ENCODE results near the gene NT5M.
A peak's percentile ranks its signal among the peaks of the same experiment; 100 is the strongest.

NT5M gene

DNA sequence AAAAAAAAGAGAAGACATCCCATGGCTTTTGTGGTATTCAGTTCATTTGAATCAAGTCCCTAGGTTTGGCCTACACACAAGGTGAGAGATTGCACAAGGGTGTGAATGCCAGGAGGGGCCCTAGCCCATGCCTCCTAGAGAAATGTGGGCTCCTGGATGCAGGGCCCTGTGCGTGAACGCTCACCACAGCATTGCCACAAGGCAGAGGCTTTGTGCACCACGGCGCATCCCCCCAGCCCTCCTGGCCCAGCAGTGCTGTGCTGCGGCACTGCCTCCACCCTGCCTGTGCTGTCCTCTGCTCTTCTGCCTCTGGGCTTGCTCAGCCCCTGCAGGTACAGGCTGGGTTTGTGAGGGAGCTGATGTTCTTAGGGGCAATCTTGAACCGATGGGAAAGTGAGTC is 92.7 kb downstream of the NT5M start:
- Histone ChIP-seq H2BK12ac (ENCODE audit: low read length) (no peak overlapping the region), H2AFZ (ENCODE audit: low read length) (no peak overlapping the region), H3K27me3 (ENCODE audit: control insufficient read depth in 3 of 3, insufficient read depth in 3 of 3, low read depth in 1 of 3, low read length in 3 of 3) (peaks cover 0 to 27% (median 0%) of the 10 kb centered on the region in 3 experiments), H3K4me2 (ENCODE audit: insufficient read depth, low read length, poor library complexity, severe bottlenecking) (no peak overlapping the region), H3K79me1 (ENCODE audit: low read depth, low read length) (no peaks in the 10 kb centered on the region), H3K9me3 (replicated peaks in 1 of 2; ENCODE audit: control insufficient read depth in 2 of 2, insufficient read depth in 1 of 2, low read depth in 1 of 2, low read length in 2 of 2) (peaks cover 0 to 7% of the 10 kb centered on the region in 2 donors), H4K8ac (ENCODE audit: low read depth, low read length) (no peak overlapping the region), H3K18ac (ENCODE audit: low read length) (peak overlapping the region; percentile 32), H3K27ac (replicated peaks; ENCODE audit: low read length) (no peak overlapping the region), H4K91ac (ENCODE audit: low read depth, low read length, poor library complexity) (no peak overlapping the region), H3K4me1 (ENCODE audit: control insufficient read depth in 2 of 2, insufficient read depth in 1 of 2, low read depth in 1 of 2, low read length in 2 of 2) (no peaks in the 10 kb centered on the region), H2BK5ac (ENCODE audit: low read length) (peak overlapping the region; percentile 46), H2BK120ac (ENCODE audit: low read depth, low read length) (no peak overlapping the region), H3K36me3 (replicated peaks in 1 of 2; ENCODE audit: control insufficient read depth in 2 of 2, insufficient read depth in 2 of 2, low read length in 2 of 2) (no peaks in the 10 kb centered on the region), H3K23ac (ENCODE audit: low read depth, low read length, poor library complexity) (no peak overlapping the region), H3K14ac (ENCODE audit: low read length) (no peak overlapping the region), H2AK5ac (ENCODE audit: low read depth, low read length) (no peak overlapping the region), H2BK15ac (ENCODE audit: low read length) (no peak overlapping the region), H3K4me3 (ENCODE audit: low read length in 2 of 2) (peak overlapping the region in 1 of 2 donors; percentile 31), H3K9ac (ENCODE audit: low read depth, low read length, poor library complexity) (peak overlapping the region; percentile 30), H3K4ac (ENCODE audit: low read length) (no peak overlapping the region)
- WGBS, 2 donors (ENCODE audit: extremely low coverage in 2 of 2, insufficient read length in 2 of 2, insufficient replicate concordance in 1 of 2) = no CpG with 5 or more reads among the region's 6 CpGs
- DNase-seq (ENCODE audit: low spot score) = no peak

Data from neuronal stem cell (in vitro differentiated cells).